ENCODE data around the gene RBM41.

Gene RBM41

GRCh38 chrX:107047622-107048021, 71.0 kb downstream of the RBM41 start:
- TF ChIP-seq, protein P1, sequence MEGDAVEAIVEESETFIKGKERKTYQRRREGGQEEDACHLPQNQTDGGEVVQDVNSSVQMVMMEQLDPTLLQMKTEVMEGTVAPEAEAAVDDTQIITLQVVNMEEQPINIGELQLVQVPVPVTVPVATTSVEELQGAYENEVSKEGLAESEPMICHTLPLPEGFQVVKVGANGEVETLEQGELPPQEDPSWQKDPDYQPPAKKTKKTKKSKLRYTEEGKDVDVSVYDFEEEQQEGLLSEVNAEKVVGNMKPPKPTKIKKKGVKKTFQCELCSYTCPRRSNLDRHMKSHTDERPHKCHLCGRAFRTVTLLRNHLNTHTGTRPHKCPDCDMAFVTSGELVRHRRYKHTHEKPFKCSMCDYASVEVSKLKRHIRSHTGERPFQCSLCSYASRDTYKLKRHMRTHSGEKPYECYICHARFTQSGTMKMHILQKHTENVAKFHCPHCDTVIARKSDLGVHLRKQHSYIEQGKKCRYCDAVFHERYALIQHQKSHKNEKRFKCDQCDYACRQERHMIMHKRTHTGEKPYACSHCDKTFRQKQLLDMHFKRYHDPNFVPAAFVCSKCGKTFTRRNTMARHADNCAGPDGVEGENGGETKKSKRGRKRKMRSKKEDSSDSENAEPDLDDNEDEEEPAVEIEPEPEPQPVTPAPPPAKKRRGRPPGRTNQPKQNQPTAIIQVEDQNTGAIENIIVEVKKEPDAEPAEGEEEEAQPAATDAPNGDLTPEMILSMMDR (IDR thresholded peaks at IDR 0.05; ENCODE audit: low read depth, low read length), result no peak
- Histone ChIP-seq H3K4me3 (ENCODE audit: low read depth, low read length) (no peak overlapping the region), H3K9me3 (no peaks in the 10 kb centered on the region), H3K27me3 (no peaks in the 10 kb centered on the region), H3K4me1 (no peaks in the 10 kb centered on the region), H3K36me3 (no peaks in the 10 kb centered on the region)
- DNase-seq, result no peak

DNA sequence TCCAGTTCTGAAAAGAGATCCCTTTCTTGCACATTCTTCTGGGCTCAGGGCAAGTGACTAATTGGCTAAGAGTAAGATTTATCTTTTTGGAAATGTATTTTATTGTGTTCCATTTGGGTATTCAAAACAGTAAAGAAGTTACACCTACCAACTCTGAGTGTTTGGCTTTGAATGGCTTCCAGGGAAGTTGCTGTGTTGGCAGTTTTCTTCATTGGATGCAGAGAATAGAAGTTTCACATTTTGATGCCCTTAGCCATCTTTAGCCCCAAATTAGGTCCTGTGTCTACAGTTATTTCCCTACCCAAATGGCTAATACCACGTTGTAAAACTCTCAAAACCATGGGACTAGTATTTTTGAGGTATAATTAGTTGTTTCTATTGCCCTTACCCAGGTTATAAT, 88.9 kb downstream of the RBM41 start:
- Histone ChIP-seq H3K27me3 (no peaks in the 10 kb centered on the region), H3K4me3 (ENCODE audit: low read depth, low read length) (no peak overlapping the region), H3K4me1 (no peaks in the 10 kb centered on the region), H3K36me3 (no peaks in the 10 kb centered on the region), H3K9me3 (no peaks in the 10 kb centered on the region)
- DNase-seq, result no peak
- TF ChIP-seq, protein P1 (IDR thresholded peaks at IDR 0.05; ENCODE audit: low read depth, low read length), result no peak

DNA sequence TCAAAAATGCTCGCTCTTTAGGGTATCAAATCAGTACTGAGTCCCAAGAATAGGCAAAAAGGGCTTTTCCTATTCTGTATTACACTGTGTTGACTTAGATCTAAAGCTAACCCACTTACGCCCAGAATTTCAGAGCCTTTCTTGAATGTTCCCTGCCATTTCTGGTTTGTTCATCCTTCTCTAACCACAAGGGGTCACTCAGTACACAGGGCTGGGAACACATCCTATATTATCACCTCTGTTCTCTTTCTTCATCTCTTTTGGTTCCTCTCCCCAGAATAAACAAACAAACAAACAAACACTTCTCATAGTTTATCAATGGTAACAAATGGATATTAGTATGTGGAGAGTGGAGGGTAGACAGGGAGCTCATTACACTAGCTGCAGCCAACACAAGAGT, 93.1 kb downstream of the RBM41 start:
- Histone ChIP-seq H3K36me3 (no peaks in the 10 kb centered on the region), H3K9me3 (no peaks in the 10 kb centered on the region), H3K4me3 (ENCODE audit: low read depth, low read length) (no peak overlapping the region), H3K4me1 (no peaks in the 10 kb centered on the region), H3K27me3 (no peaks in the 10 kb centered on the region)
- TF ChIP-seq, protein P1 (IDR thresholded peaks at IDR 0.05; ENCODE audit: low read depth, low read length), result peak; percentile 67
- no peak for DNase-seq

DNA sequence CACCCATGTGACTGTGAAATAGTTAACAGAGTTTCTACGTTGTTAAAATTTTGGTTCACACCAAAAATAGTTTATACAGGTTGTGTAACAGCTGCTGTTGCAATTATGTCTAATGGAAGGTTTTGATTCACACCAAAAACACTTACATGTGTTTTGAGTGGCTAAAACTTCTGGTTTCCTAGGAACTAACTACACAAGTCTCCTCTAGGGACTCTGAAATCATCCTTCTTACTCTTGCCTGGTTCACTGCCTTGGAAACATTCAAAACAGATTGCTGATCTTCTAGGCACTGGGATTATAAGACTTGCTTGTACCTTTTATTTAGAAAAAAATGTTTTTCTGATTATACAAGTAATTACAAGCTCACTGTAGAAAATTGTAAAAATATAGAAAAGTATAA, 103.7 kb downstream of the RBM41 start:
- no peak for DNase-seq
- no peaks in the 10 kb centered on the region for H3K4me1 ChIP-seq

More for the DNA sequence above, 103.7 kb downstream of the RBM41 start:
- H3K36me3 ChIP-seq, result no peaks in the 10 kb centered on the region
- no peaks in the 10 kb centered on the region for H3K27me3 ChIP-seq
- TF ChIP-seq, protein P1 (IDR thresholded peaks at IDR 0.05; ENCODE audit: low read depth, low read length), result no peak
- H3K9me3 ChIP-seq, result no peaks in the 10 kb centered on the region
- no peak overlapping the region for H3K4me3 ChIP-seq (ENCODE audit: low read depth, low read length)

Data from BE2C (cell line).